Activated CD4-positive, CD25-positive, alpha-beta regulatory T cell (primary cell): Measurements from ENCODE around the gene IGSF22.
"Not testable (repeated sequence)": the region's sequence is repeated elsewhere in the genome, so short reads cannot be mapped to it uniquely, and the experiment has no call there.

Experiments used
- DNase-seq, 4 experiments: peaks; one replicate each; lab custom pipeline; 2025; lab: John Stamatoyannopoulos, UW

IGSF22 gene

GRCh38 chr11:18691467-18692140 is 34.4 kb downstream of the IGSF22 start:
- not testable (repeated sequence) for DNase-seq

DNA sequence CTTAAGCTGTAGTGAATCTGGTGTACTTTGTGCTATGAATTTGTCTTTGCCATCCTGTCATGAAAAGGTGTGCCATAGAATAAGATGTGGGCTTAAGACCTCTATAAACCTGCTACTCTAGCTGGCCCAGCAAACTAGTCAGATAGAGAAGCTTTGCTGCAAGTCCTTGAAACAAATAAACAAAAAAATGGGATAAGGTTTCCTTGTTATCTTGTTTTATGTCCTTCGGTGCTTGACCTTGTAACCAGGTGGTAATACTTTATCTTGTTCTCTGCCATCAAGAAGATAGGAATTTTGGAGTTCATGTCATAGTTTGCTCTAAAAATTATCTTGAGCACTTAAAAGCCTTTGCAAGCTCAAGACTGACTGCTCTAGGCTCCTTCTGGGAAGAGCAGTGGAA is 41.7 kb downstream of the IGSF22 start:
- DNase-seq: no peak

- DNase-seq: no peak
Measured at GRCh38 chr11:18682466-18682865, 43.5 kb downstream of the IGSF22 start.

DNA sequence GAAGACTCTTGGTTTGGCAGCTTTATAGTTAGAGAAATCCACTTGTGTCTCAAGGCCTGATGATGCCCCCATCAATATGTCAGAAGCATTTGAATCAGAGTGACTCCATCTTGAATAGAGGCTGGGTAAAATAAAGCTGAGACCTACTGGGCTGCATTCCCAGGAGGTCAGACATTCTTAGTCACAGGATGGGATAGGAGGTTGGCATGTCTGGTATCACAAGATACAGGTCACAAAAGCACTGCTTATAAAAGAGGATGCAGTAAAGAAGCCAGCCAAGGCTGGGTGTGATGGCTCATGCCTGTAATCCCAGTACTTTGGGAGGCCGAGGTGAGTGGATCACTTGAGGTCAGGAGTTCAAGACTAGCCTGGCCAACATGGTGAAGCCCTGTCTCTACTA is 44.0 kb downstream of the IGSF22 start:
- DNase-seq: not testable (repeated sequence)

GRCh38 chr11:18677560-18677959 is 48.4 kb downstream of the IGSF22 start:
- no peak for DNase-seq

- DNase-seq: no peak
Measured at GRCh38 chr11:18676803-18677202, 49.2 kb downstream of the IGSF22 start.

GRCh38 chr11:18672209-18672608 is 53.8 kb downstream of the IGSF22 start:
- peak in 2 of 4 experiments; percentile 10 to 15 for DNase-seq

DNA sequence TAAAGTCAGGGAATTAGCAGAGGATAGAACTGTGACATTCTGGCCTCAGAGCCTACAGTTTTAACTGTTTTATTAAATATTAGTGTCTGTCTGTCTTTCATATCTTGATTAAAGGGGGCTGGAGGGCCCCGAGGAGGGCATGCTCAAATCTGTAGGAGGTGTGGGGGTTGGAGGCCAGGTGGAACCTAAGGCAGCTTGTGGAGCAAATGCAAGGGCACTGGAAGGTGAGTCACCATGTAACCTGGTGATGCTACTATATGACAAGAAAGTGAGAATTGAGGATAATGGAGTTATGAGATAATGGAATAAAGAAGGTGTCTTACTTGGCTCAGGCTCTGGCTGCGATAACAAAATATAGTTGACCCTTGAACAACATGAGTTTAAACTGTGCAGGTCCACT is 54.7 kb downstream of the IGSF22 start:
- no peak for DNase-seq

GRCh38 chr11:18669711-18670110 is 56.3 kb downstream of the IGSF22 start:
- DNase-seq: no peak

DNA sequence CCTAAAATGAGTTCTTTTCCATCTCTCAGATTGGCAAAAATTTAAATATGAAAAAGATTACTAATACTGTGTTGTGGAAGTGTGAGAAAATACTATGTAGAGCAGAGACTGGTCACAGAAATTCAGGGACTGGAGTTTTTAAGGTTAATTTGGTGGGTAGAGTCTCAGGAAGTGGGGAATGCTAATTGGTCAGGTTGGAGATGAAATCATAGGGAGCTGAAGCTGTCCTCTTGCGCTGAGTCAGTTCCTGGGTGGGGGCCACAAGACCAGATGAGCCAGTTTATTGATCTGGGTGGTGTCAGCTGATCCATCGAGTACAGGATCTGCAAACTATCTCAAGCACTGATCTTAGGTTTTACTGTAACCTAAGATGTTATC is 56.8 kb downstream of the IGSF22 start:
- no peak for DNase-seq

- no peak for DNase-seq
Measured at GRCh38 chr11:18668131-18668530, 57.9 kb downstream of the IGSF22 start.

DNA sequence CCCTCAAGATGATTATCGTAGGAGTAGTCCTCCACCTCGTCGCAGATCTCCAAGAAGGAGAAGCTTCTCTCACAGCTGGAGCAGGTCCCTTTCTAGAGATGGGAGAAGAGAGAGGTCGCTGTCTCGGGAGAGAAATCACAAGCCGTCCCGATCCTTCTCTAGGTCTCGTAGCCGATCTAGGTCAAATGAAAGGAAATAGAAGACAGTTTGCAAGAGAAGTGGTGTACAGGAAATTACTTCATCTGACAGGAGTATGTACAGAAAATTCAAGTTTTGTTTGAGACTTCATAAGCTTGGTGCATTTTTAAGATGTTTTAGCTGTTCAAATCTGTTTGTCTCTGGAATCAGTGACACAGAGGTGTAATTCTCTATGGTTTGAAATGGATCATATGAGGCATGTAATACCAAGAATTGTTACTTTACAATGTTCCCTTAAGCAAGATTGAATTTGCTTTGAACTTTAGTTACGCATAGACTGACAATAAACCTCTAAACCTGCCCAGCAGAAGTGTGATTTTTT is 60.6 kb downstream of the IGSF22 start:
- DNase-seq: not testable (repeated sequence)

- no peak for DNase-seq
Measured at GRCh38 chr11:18657673-18658072, 68.3 kb downstream of the IGSF22 start.
